Naive thymus-derived CD4-positive, alpha-beta T cell (primary cell): ENCODE data around the gene DLL4. TPM values are rescaled to one million over a fixed set of nuclear protein-coding genes. Genes with fewer than 3 reads are reported as not detected.
A peak's percentile ranks its signal among the peaks of the same experiment; 100 is the strongest.

Experiments
- ATAC-seq: fragments of 150-1000 bp; cut with Tn5 transposase; 2 replicates; pipeline ENCODE4 v1.10.0; 2021; ENCODE audit warnings: mild to moderate bottlenecking, moderate library complexity
- CTCF ChIA-PET: fragments of 350-600 bp; sonication (Branson Sonifier 250); formaldehyde crosslinking; loops from one replicate; lab custom pipeline; 2021; ENCODE audit warnings: antibody characterized with exemption; lab: Charles Lee
- POLR2A ChIA-PET: fragments of 350-600 bp; sonication (Branson Sonifier 250); formaldehyde crosslinking; loops from one replicate; lab custom pipeline; 2021; ENCODE audit warnings: antibody characterized with exemption, inconsistent platforms; lab: Charles Lee
- DNase-seq, 9 donors: peaks; one replicate each; pipeline versions ENCODE4 v3.0.0 to v3.0.0-alpha.2; 2020 to 2022; ENCODE audit warnings: mixed read lengths in 1 of 9
- H3K27ac ChIP-seq: one replicate; pipeline ENCODE4 v1.7.0; 2013; ENCODE audit warnings: mild to moderate bottlenecking, low read depth, low read length, moderate library complexity
- H3K27me3 ChIP-seq, 2 donors: one replicate each; pipeline ENCODE4 v1.7.0; 2013; ENCODE audit warnings: low read length in 2 of 2, mild to moderate bottlenecking in 2 of 2, moderate library complexity in 2 of 2; ENCODE audit not compliant: control insufficient read depth in 2 of 2, insufficient read depth in 2 of 2
- H3K36me3 ChIP-seq, 3 experiments: 1 replicate in 2 of 3; 2 replicates in 1 of 3; pipeline ENCODE4 v1.7.0; 2013; ENCODE audit warnings: low read length in 3 of 3, mild to moderate bottlenecking in 3 of 3, moderate library complexity in 1 of 3; ENCODE audit not compliant: insufficient read depth in 3 of 3, control insufficient read depth in 2 of 3
- H3K4me1 ChIP-seq, 2 donors: one replicate each; pipeline ENCODE4 v1.7.0; 2013; ENCODE audit warnings: low read length in 2 of 2, mild to moderate bottlenecking in 2 of 2, moderate library complexity in 1 of 2; ENCODE audit not compliant: control insufficient read depth in 2 of 2, insufficient read depth in 2 of 2
- H3K4me3 ChIP-seq: 2 replicates; pipeline ENCODE4 v1.7.0; 2013; ENCODE audit warnings: mild to moderate bottlenecking, low read length
- H3K9me3 ChIP-seq, 3 experiments: 1 replicate in 2 of 3; 2 replicates in 1 of 3; pipeline ENCODE4 v1.7.0; 2013; ENCODE audit warnings: low read length in 3 of 3; ENCODE audit not compliant: control insufficient read depth in 2 of 3
- H3K27ac Mint-ChIP-seq, 9 donors: one replicate each; pipeline ENCODE4 v1.8.0; 2020 to 2022; ENCODE audit warnings: mixed read lengths in 9 of 9, mild to moderate bottlenecking in 8 of 9, moderate library complexity in 5 of 9, inconsistent platforms in 2 of 9
- H3K27me3 Mint-ChIP-seq, 5 donors: one replicate each; pipeline ENCODE4 v1.8.0; 2021 to 2022; ENCODE audit warnings: mixed read lengths in 5 of 5, mild to moderate bottlenecking in 1 of 5
- H3K36me3 Mint-ChIP-seq, 5 donors: one replicate each; pipeline ENCODE4 v1.8.0; 2020 to 2022; ENCODE audit warnings: mixed read lengths in 5 of 5, mild to moderate bottlenecking in 3 of 5, inconsistent platforms in 1 of 5
- H3K4me1 Mint-ChIP-seq, 7 donors: one replicate each; pipeline ENCODE4 v1.8.0; 2020 to 2022; ENCODE audit warnings: mixed read lengths in 7 of 7, mild to moderate bottlenecking in 3 of 7, inconsistent platforms in 1 of 7
- H3K4me3 Mint-ChIP-seq, 10 donors: one replicate each; pipeline ENCODE4 v1.8.0; 2020 to 2022; ENCODE audit warnings: mild to moderate bottlenecking in 10 of 10, mixed read lengths in 10 of 10, moderate library complexity in 6 of 10, inconsistent platforms in 2 of 10
- H3K9me3 Mint-ChIP-seq, 11 donors: one replicate each; pipeline ENCODE4 v1.8.0; 2020 to 2022; ENCODE audit warnings: mixed read lengths in 11 of 11, mild to moderate bottlenecking in 4 of 11, inconsistent platforms in 1 of 11, moderate library complexity in 1 of 11
- intact Hi-C, 2 donors: fragments of 100-400 bp; cut with micrococcal nuclease; formaldehyde crosslinking; loops; one replicate each; pipeline ENCODE4 v1.15.1; 2023
- polyA plus RNA-seq, 2 donors: library from polyadenylated mRNA; unstranded; fragments of 300-500 nt; fragmentation: Illumina TruSeq; gene quantifications; one replicate each; pipeline ENCODE4 v1.2.3, GENCODE V29; 2021
- total RNA-seq, 6 experiments: library from RNA in 5 of 6; stranded (reverse) in 5 of 6; gene quantifications; 1 replicate in 5 of 6; 2 replicates in 1 of 6; pipeline ENCODE4 v1.2.3 and lab custom pipeline; 2021 to 2026

The DLL4 gene
- total and polyA plus RNA-seq, 7 experiments from 2014 or later = not detected

- Mint-ChIP-seq H3K9me3 (peaks cover 0 to 2% (median 0%) of the 10 kb centered on the region in 11 donors), H3K4me1 (peaks cover 17 to 45% (median 44%) of the 10 kb centered on the region in 7 donors), H3K27ac (peak overlapping the region; percentile 21 to 92 (median 88)), H3K36me3 (no peaks in the 10 kb centered on the region), H3K27me3 (no peaks in the 10 kb centered on the region), H3K4me3 (peak overlapping the region in 9 of 10 donors; percentile 41 to 95 (median 65))
- no peak for ATAC-seq
- no peak overlapping the region for H3K4me3 ChIP-seq
- CTCF ChIA-PET = interaction anchor here (0.8 to 5.0 kb wide), 7 partner anchors 10 to 83 kb away, joined by 3 to 44 read pairs (median 4); partner anchors contain the start of genes CHAC1 and DLL4
- peak in 1 of 9 donors; percentile 21 for DNase-seq
- H3K27ac ChIP-seq = peak overlapping the region; percentile 75
- H3K9me3 ChIP-seq = no peaks in the 10 kb centered on the region
- intact Hi-C loops = no loop called here
- POLR2A ChIA-PET = interaction anchor here (0.8 to 4.5 kb wide), 5 partner anchors 9 to 34 kb away, joined by 3 to 34 read pairs (median 23); partner anchors contain the start of gene CHAC1
- no peaks in the 10 kb centered on the region for H3K27me3 ChIP-seq
- no peaks in the 10 kb centered on the region for H3K36me3 ChIP-seq
- H3K4me1 ChIP-seq = peaks cover 12 to 27% of the 10 kb centered on the region in 2 donors
Measured at GRCh38 chr15:40941068-40941527, 12.0 kb downstream of the DLL4 start.

DNA sequence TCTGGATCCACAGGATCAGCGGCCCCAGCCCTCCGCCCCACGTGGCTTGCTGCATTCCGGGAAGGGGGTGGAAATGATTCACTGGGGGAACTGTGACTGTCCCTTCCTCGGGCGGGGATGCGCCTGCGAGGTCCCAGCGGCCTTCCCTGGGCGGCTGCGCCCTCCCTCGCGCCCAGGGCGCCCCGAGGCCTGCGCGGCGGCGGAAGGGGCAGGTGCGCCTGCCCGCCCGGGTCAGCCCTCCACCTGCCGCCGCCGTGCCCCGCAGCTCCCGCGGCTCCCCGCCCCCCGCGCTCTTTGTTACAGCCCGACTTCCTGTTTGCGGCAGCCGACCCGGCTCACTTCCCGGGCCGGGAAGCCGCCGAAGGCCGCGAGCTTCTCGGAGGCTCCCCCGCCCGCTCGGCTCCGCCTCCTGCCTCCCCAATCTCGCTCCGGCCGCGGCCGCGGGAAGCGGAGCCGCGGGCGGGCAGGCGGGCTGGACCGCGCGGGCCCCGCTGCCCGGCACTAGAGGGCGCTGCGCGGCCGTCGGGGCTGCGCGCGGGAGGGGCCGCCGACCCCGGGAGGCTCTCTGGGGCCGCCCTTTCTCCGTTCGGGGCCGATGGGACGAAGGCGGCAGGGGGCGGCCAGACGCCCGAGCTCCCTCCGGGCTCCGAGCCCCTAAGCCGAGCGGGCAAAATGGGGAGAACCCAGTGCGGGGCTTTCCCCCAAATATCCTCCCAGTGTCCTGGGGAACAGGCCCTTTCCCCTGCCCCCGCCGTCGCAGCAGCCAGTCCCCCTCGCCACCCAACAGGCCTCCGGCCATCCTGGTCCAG is 12.6 kb downstream of the DLL4 start:
- Mint-ChIP-seq H3K27ac (peak overlapping the region; percentile 58 to 92 (median 89)), H3K9me3 (peaks cover 0 to 2% (median 0%) of the 10 kb centered on the region in 11 donors), H3K4me1 (peaks cover 17 to 47% (median 44%) of the 10 kb centered on the region in 7 donors), H3K4me3 (peak overlapping the region; percentile 79 to 95 (median 88)), H3K36me3 (no peaks in the 10 kb centered on the region), H3K27me3 (no peaks in the 10 kb centered on the region)
- peaks cover 12 to 27% of the 10 kb centered on the region in 2 donors for H3K4me1 ChIP-seq
- intact Hi-C loops = loop anchor here (1.0 to 2.0 kb wide), 4 partner anchors 12 to 81 kb away; partner anchors contain the start of genes CHAC1 (in 2 of the 2) and DLL4 (in 1 of the 2)
- ATAC-seq = peak; percentile 86
- H3K27ac ChIP-seq = peak overlapping the region; percentile 75
- DNase-seq = peak; percentile 59 to 84 (median 70)
- POLR2A ChIA-PET = interaction anchor here (0.8 to 4.5 kb wide), 8 partner anchors 9 to 51 kb away, joined by 3 to 34 read pairs (median 5); partner anchors contain the start of gene CHAC1
- no peaks in the 10 kb centered on the region for H3K36me3 ChIP-seq
- no peaks in the 10 kb centered on the region for H3K9me3 ChIP-seq
- CTCF ChIA-PET = interaction anchor here (0.8 to 5.0 kb wide), 7 partner anchors 11 to 83 kb away, joined by 3 to 44 read pairs (median 4); partner anchors contain the start of genes CHAC1 and DLL4
- H3K27me3 ChIP-seq = no peaks in the 10 kb centered on the region
- peak overlapping the region; percentile 82 for H3K4me3 ChIP-seq

DNA sequence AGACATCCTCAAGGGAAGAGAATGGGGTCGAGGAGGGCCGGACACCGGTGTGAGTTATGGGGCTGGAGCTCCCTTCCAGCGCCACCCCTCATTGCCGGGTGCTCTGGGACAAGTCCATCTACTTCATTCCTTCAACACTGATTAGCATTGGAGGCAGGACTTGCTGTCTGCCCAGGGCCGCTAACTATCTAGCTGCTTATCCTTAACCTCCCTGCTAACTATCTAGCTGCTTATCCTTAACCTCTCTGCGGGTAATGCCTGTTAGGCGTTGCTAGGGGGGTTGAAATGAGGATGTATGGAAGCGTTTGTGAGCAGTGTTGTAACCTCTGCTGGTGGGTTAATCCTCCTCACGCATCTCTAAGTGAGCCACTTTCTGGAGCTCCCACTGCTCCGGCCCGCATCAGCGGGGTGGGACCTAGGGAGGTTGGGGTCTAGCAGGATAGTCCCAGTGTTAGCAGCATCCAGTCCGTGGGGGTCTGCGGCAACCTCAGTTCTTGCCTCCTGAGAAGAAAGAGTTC is 13.3 kb downstream of the DLL4 start:
- Histone ChIP-seq H3K27ac (peak overlapping the region; percentile 75), H3K27me3 (no peaks in the 10 kb centered on the region), H3K9me3 (no peaks in the 10 kb centered on the region), H3K4me3 (peak overlapping the region; percentile 82), H3K4me1 (peaks cover 12 to 27% of the 10 kb centered on the region in 2 donors), H3K36me3 (no peaks in the 10 kb centered on the region)
- DNase-seq = peak in 2 of 9 donors; percentile 26 to 34
- Mint-ChIP-seq H3K36me3 (no peaks in the 10 kb centered on the region), H3K4me3 (peak overlapping the region; percentile 79 to 95 (median 88)), H3K4me1 (peaks cover 17 to 47% (median 44%) of the 10 kb centered on the region in 7 donors), H3K27me3 (no peaks in the 10 kb centered on the region), H3K27ac (peak overlapping the region; percentile 77 to 90 (median 86)), H3K9me3 (peaks cover 0 to 2% (median 0%) of the 10 kb centered on the region in 11 donors)
- ChIA-PET POLR2A (interaction anchor here (0.9 to 4.5 kb wide), 7 partner anchors 10 to 50 kb away, joined by 3 to 34 read pairs (median 6); partner anchors contain the start of gene CHAC1), CTCF (interaction anchor here (1.3 to 5.0 kb wide), 4 partner anchors 10 to 76 kb away, joined by 4 to 44 read pairs (median 16); partner anchors contain the start of genes CHAC1 and DLL4)
- ATAC-seq = peak; percentile 8
- intact Hi-C loops = loop anchor here (1.0 to 2.0 kb wide), 4 partner anchors 11 to 80 kb away; partner anchors contain the start of genes CHAC1 (in 2 of the 2) and DLL4 (in 1 of the 2)

GRCh38 chr15:40942878-40943277 is 13.7 kb downstream of the DLL4 start:
- H3K4me1 Mint-ChIP-seq = peaks cover 17 to 47% (median 44%) of the 10 kb centered on the region in 7 donors
- CTCF ChIA-PET = interaction anchor here (2.6 to 5.0 kb wide), 3 partner anchors 10 to 38 kb away, joined by 10 to 44 read pairs (median 21); partner anchors contain the start of genes CHAC1 and DLL4
- ATAC-seq = no peak

DNA sequence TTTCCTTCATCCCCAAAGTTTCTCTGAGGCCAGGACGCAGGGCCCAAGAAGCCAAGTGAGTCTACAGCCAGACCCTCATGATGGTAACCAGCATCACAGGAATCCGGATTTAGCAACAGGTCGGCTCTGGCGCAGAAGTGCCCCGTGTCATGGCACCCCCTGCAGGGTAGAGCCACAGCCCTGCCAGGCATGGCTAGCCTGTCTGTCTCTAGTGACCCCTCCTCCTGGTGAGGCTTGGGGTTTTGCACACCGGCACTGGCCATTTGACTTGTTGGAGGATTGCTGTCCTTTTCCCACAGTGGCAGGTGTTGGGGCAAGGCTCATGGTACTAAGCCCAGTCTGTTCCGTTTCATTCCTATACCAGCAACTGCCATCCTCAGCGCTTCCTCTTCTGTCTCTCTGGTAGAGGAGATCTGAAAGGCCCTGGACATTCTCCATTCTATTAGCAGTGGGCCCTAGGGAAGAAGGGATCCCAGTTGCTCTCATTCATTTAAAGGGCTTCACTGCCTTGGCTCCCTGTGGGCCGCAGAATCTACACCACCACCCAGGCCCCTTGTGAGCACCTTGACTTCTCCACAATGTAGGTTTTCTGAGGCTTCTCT is 14.7 kb downstream of the DLL4 start:
- no peak overlapping the region for H3K27ac ChIP-seq
- CTCF ChIA-PET = no interaction called here
- POLR2A ChIA-PET = interaction anchor here (3.0 to 4.5 kb wide), 2 partner anchors 9 to 20 kb away, joined by 23 to 34 read pairs; partner anchors contain the start of gene CHAC1
- H3K4me1 Mint-ChIP-seq = peaks cover 17 to 47% (median 43%) of the 10 kb centered on the region in 7 donors
- no peaks in the 10 kb centered on the region for H3K27me3 ChIP-seq
- H3K4me1 ChIP-seq = peaks cover 12 to 27% of the 10 kb centered on the region in 2 donors
- DNase-seq (no peak), ATAC-seq (no peak)
- intact Hi-C loops = loop anchor here in 1 of 2 donors (2.0 kb wide), 1 partner anchor 79 kb away; no protein-coding TSS in a partner anchor
- peak overlapping the region in 9 of 10 donors; percentile 13 to 95 (median 79) for H3K4me3 Mint-ChIP-seq
- H3K27ac Mint-ChIP-seq = peak overlapping the region in 5 of 9 donors; percentile 57 to 89 (median 78)
- no peaks in the 10 kb centered on the region for H3K9me3 ChIP-seq
- H3K9me3 Mint-ChIP-seq = peaks cover 0 to 2% (median 0%) of the 10 kb centered on the region in 11 donors
- no peaks in the 10 kb centered on the region for H3K36me3 Mint-ChIP-seq
- H3K36me3 ChIP-seq = no peaks in the 10 kb centered on the region
- no peaks in the 10 kb centered on the region for H3K27me3 Mint-ChIP-seq
- no peak overlapping the region for H3K4me3 ChIP-seq

More at GRCh38 chr15:40942878-40943277, 13.7 kb downstream of the DLL4 start:
- Histone ChIP-seq H3K9me3 (no peaks in the 10 kb centered on the region), H3K27me3 (no peaks in the 10 kb centered on the region), H3K4me1 (peaks cover 12 to 27% of the 10 kb centered on the region in 2 donors), H3K36me3 (no peaks in the 10 kb centered on the region), H3K27ac (peak overlapping the region; percentile 75), H3K4me3 (peak overlapping the region; percentile 82)
- no peak for DNase-seq
- Mint-ChIP-seq H3K27ac (peak overlapping the region; percentile 77 to 90 (median 86)), H3K9me3 (peaks cover 0 to 2% (median 0%) of the 10 kb centered on the region in 11 donors), H3K27me3 (no peaks in the 10 kb centered on the region), H3K36me3 (no peaks in the 10 kb centered on the region), H3K4me3 (peak overlapping the region; percentile 79 to 95 (median 88))
- intact Hi-C loops = loop anchor here (1.0 to 2.0 kb wide), 4 partner anchors 10 to 80 kb away; partner anchors contain the start of genes CHAC1 (in 2 of the 2) and DLL4 (in 1 of the 2)
- POLR2A ChIA-PET = interaction anchor here (0.9 to 4.5 kb wide), 7 partner anchors 10 to 50 kb away, joined by 3 to 34 read pairs (median 6); partner anchors contain the start of gene CHAC1
